PFSK-1 (cell line): ENCODE results near the gene GRK5.

Source experiments
- FOXP2 ChIP-seq: optimal IDR thresholded peaks from 2 replicates; pipeline ENCODE3; 2011; ENCODE audit warnings: borderline replicate concordance, control low read depth, inconsistent platforms; ENCODE audit not compliant: insufficient read depth; ENCODE audit errors: extremely low read length, extremely low read depth
- POLR2AphosphoS5 ChIP-seq: IDR thresholded peaks from 2 replicates; pipeline ENCODE4 v1.6.1; 2012; ENCODE audit warnings: low read depth, mild to moderate bottlenecking, control low read depth, low read length, moderate library complexity
- REST ChIP-seq, 2 experiments: IDR thresholded peaks; 2 replicates each; pipeline versions ENCODE4 v1.6.1 to v1.8.0; 2011 to 2012; ENCODE audit warnings: low read depth in 2 of 2, low read length in 2 of 2, control low read depth in 1 of 2, inconsistent platforms in 1 of 2, mild to moderate bottlenecking in 1 of 2, moderate library complexity in 1 of 2; ENCODE audit not compliant: insufficient read depth in 1 of 2
- SIN3A ChIP-seq: IDR thresholded peaks from 2 replicates; pipeline ENCODE4 v1.6.1; 2012; ENCODE audit warnings: mild to moderate bottlenecking, low read length, moderate library complexity, borderline replicate concordance; ENCODE audit not compliant: insufficient read depth
- TAF1 ChIP-seq: IDR thresholded peaks from 2 replicates; pipeline ENCODE4 v1.6.1; 2012; ENCODE audit warnings: low read length, control low read depth, borderline replicate concordance; ENCODE audit not compliant: insufficient read depth

Gene GRK5

GRCh38 chr10:119290301-119291048, 83.1 kb downstream of the GRK5 start:
- no peak for TF ChIP-seq REST (IDR thresholded peaks at IDR 0.05; ENCODE audit: insufficient read depth in 1 of 2, low read depth in 2 of 2, low read length in 2 of 2)
- no peak for TF ChIP-seq TAF1
- TF ChIP-seq SIN3A: no peak
- TF ChIP-seq POLR2AphosphoS5: no peak
- TF ChIP-seq FOXP2: no peak

- TF ChIP-seq POLR2AphosphoS5: no peak
- no peak for TF ChIP-seq FOXP2
- TF ChIP-seq SIN3A: no peak
- no peak for TF ChIP-seq REST (IDR thresholded peaks at IDR 0.05; ENCODE audit: insufficient read depth in 1 of 2, low read depth in 2 of 2, low read length in 2 of 2)
- TF ChIP-seq TAF1: no peak
These were observed 84.0 kb downstream of the GRK5 start for GRCh38 chr10:119291223-119291900.

- TF ChIP-seq TAF1: no peak
- TF ChIP-seq FOXP2: no peak
- TF ChIP-seq REST (IDR thresholded peaks at IDR 0.05; ENCODE audit: insufficient read depth in 1 of 2, low read depth in 2 of 2, low read length in 2 of 2): no peak
- TF ChIP-seq POLR2AphosphoS5: no peak
- TF ChIP-seq SIN3A: no peak
These were observed 85.8 kb downstream of the GRK5 start for GRCh38 chr10:119292968-119293760.

DNA sequence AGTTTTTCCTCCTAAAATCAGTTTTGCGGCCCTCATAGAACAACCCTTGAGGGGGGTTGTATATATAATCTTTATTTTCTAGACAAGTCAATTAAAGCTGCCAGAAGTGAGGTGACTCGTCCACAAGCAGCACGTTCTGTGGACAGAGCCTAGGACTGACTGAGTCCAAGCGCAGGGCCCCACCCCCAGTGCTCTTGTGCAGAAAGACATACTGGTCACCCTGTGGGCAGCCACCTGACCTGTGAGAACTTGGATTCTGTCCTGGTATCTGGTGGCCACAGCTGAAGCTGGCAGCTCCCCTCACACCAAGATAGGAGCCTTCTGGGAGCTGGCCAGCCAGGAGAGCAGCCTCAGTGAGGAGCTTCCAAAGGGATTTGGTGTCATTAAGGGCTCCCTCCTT, 89.3 kb downstream of the GRK5 start:
- TF ChIP-seq FOXP2: no peak
- TF ChIP-seq SIN3A: no peak

GRCh38 chr10:119297207-119297968, 90.0 kb downstream of the GRK5 start:
- TF ChIP-seq TAF1 (no peak), REST (IDR thresholded peaks at IDR 0.05; ENCODE audit: insufficient read depth in 1 of 2, low read depth in 2 of 2, low read length in 2 of 2) (no peak), FOXP2 (no peak), SIN3A (no peak), POLR2AphosphoS5 (no peak)
